ENCODE measurements around the gene GHITM. TPM values are rescaled to one million over a fixed set of nuclear protein-coding genes. Genes with fewer than 3 reads are reported as not detected.

The GHITM gene
- total and polyA plus RNA-seq, 12 donors: 77.3 to 492 (median 266) TPM

DNA sequence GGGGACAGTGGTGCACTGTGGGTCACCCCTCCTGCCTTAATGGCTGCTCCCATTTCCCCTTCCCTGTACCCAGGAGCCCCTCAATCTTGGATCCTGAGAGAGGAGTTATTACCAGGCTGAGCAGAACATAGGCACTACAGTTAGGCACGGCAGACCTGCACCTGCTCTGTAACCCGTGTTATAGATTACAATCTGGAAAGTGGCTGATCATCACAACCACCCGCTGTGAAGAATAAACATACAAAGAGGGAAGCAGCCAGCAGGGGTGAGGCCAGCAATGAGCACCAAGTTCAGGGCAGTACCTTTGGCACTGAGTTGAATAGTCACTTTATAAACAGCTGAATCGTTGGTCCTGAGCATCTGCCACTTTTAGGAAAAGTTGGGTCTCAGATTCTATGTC, 56.8 kb downstream of the GHITM start:
- peaks cover 8% of the 10 kb centered on the region in 2 donors for H3K4me1 ChIP-seq (replicated peaks in 1 of 2)
- no peak overlapping the region for H3K4me3 ChIP-seq
- H3K36me3 ChIP-seq (replicated peaks in 1 of 2): no peaks in the 10 kb centered on the region
- H3K9me3 ChIP-seq (replicated peaks in 1 of 3): no peaks in the 10 kb centered on the region
- no peak for DNase-seq
- H3K27ac ChIP-seq: no peak overlapping the region
- H3K27me3 ChIP-seq: peaks cover 24% of the 10 kb centered on the region
- no peak for TF ChIP-seq POLR2A (IDR thresholded peaks at IDR 0.05)
- TF ChIP-seq, protein P1, sequence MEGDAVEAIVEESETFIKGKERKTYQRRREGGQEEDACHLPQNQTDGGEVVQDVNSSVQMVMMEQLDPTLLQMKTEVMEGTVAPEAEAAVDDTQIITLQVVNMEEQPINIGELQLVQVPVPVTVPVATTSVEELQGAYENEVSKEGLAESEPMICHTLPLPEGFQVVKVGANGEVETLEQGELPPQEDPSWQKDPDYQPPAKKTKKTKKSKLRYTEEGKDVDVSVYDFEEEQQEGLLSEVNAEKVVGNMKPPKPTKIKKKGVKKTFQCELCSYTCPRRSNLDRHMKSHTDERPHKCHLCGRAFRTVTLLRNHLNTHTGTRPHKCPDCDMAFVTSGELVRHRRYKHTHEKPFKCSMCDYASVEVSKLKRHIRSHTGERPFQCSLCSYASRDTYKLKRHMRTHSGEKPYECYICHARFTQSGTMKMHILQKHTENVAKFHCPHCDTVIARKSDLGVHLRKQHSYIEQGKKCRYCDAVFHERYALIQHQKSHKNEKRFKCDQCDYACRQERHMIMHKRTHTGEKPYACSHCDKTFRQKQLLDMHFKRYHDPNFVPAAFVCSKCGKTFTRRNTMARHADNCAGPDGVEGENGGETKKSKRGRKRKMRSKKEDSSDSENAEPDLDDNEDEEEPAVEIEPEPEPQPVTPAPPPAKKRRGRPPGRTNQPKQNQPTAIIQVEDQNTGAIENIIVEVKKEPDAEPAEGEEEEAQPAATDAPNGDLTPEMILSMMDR (IDR thresholded peaks at IDR 0.05): no peak
- WGBS, 4 donors: 46 to 67% (median 48%) methylated on average over 3 to 4 of the region's 4 CpGs
- intact Hi-C loops (cut with DNase I): no loop called here

DNA sequence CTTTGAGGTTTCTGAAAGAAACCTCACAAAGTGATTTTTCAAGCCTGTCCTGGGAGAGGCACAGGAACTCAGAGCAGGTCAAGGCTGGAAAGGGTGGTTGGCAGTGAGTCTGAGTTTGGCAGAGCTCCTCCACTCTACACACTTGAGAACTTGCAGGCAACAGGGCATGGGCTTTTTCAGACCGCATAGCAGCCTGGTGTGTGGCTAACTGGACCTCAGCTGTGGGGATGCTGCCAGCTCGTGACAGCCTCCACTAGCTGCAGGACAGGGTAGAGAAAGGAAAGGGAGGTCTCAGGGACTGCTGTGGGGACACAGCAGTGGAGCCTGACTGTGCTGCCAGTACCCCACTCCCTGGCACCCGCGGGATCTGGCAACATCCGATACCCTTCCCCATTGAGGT, 57.6 kb downstream of the GHITM start:
- Histone ChIP-seq H3K4me1 (replicated peaks in 1 of 2) (peaks cover 8% of the 10 kb centered on the region in 2 donors), H3K27ac (no peak overlapping the region), H3K4me3 (no peak overlapping the region), H3K9me3 (replicated peaks in 1 of 3) (no peaks in the 10 kb centered on the region), H3K36me3 (replicated peaks in 1 of 2) (no peaks in the 10 kb centered on the region), H3K27me3 (peaks cover 24% of the 10 kb centered on the region)
- intact Hi-C loops (cut with DNase I): no loop called here
- peak in 2 of 7 donors; percentile 24 to 47 for DNase-seq
- TF ChIP-seq POLR2A (IDR thresholded peaks at IDR 0.05): no peak
- TF ChIP-seq, protein P1 (IDR thresholded peaks at IDR 0.05): no peak
- WGBS, 4 donors: 44 to 73% (median 67%) methylated on average over 4 to 5 of the region's 5 CpGs

DNA sequence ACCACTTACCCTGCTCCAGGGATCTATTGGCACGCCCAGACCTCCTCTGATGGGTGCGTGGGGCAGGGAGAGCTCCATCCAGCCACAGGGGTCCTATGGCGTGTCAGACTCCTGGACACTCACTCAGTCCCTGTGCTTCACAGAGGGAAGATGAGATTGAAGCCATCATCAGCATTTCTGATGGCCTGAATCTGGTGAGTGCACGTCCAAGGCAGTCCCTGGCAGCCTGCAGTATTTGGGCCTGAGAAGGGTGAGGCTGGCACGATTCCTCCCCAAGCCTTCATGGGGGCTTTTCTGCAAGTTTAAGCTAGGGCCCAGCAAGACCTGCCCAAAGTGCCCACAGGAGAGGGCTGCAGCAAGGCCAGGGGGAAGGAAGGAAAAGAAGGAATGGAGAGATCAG, 58.3 kb downstream of the GHITM start:
- Histone ChIP-seq H3K27ac (no peak overlapping the region), H3K9me3 (replicated peaks in 1 of 3) (no peaks in the 10 kb centered on the region), H3K4me1 (replicated peaks in 1 of 2) (peaks cover 8% of the 10 kb centered on the region in 2 donors), H3K27me3 (peaks cover 24% of the 10 kb centered on the region), H3K36me3 (replicated peaks in 1 of 2) (no peaks in the 10 kb centered on the region), H3K4me3 (no peak overlapping the region)
- intact Hi-C loops (cut with DNase I): no loop called here
- 85 to 91% (median 87%) methylated on average over 4 to 5 of the region's 5 CpGs for WGBS, 4 donors
- TF ChIP-seq, protein P1 (IDR thresholded peaks at IDR 0.05): no peak
- no peak for TF ChIP-seq POLR2A (IDR thresholded peaks at IDR 0.05)
- DNase-seq: no peak

DNA sequence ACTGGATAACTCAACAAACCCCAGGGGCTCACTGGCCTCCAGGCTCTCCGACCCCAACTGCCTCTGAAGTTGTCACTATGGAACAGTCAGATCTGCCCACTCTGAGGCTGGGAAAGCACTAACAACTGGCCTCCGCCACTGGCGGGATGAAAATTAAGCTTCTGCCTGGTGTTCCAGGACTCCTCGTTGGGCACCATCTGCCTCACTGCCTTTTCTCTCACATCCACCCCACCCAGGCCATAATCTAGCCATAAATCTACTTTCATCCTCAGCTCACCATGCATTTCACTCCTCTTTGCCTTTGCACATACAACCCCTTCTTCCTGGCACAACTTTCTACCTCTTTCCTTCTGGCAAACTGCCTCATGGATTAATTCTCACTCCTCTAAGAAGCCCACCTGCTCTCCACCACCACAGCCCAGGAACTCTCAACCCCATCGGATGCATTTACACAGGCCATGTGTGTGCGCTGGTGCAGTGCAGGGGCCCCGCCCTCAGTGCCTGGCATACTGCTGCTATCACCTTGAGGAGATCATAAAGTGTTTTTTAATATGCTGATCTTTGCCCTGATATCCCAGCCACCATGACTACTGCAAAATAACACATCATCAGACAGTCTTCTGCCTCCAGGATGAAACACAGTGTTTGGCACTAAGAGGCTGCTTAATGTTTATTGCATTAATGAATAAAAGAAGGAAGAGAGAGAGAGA, 59.1 kb downstream of the GHITM start:
- peaks cover 8% of the 10 kb centered on the region in 2 donors for H3K4me1 ChIP-seq (replicated peaks in 1 of 2)
- peaks cover 24% of the 10 kb centered on the region for H3K27me3 ChIP-seq
- 81 to 86% (median 83%) methylated on average over 7 of the region's 7 CpGs for WGBS, 4 donors
- no peak for DNase-seq
- no peak overlapping the region for H3K27ac ChIP-seq
- intact Hi-C loops (cut with DNase I): no loop called here
- H3K9me3 ChIP-seq (replicated peaks in 1 of 3): no peaks in the 10 kb centered on the region
- TF ChIP-seq, protein P1 (IDR thresholded peaks at IDR 0.05): no peak
- no peak for TF ChIP-seq POLR2A (IDR thresholded peaks at IDR 0.05)
- no peak overlapping the region for H3K4me3 ChIP-seq
- no peaks in the 10 kb centered on the region for H3K36me3 ChIP-seq (replicated peaks in 1 of 2)
